OCI-LY3 (cell line): ENCODE measurements around the gene ELF3.
"Not testable (repeated sequence)": the region's sequence is repeated elsewhere in the genome, so short reads cannot be mapped to it uniquely, and the experiment has no call there.

ENCODE experiments used
- H2AFZ ChIP-seq: fragments of 200-600, 300-600 bp; shearing (Covaris generic); 2 replicates; pipeline ENCODE4 v1.6.0; 2014; ENCODE audit warnings: antibody characterized with exemption, low read depth, low read length
- H3K27ac ChIP-seq: fragments of 200-600, 300-600 bp; sonication (generic); 2 replicates; pipeline ENCODE4 v1.5.1; 2014; ENCODE audit warnings: mild to moderate bottlenecking, low read length, moderate library complexity, mixed read lengths
- H3K27me3 ChIP-seq: fragments of 200-600, 300-600 bp; sonication (generic); 2 replicates; pipeline ENCODE4 v1.6.1; 2014; ENCODE audit warnings: low read depth, low read length, mixed read lengths
- H3K36me3 ChIP-seq: fragments of 200-600, 300-600 bp; sonication (generic); replicated peaks from 2 replicates; pipeline ENCODE3; 2014; ENCODE audit warnings: low read depth, low read length, mixed read lengths
- H3K4me1 ChIP-seq: fragments of 300-600, 200-600 bp; sonication (generic); 2 replicates; pipeline ENCODE4 v1.6.1; 2014; ENCODE audit warnings: low read length, mixed read lengths
- H3K4me2 ChIP-seq: fragments of 200-600, 300-600 bp; sonication (generic); 2 replicates; pipeline ENCODE4 v1.6.1; 2014; ENCODE audit warnings: low read length, mixed read lengths
- H3K4me3 ChIP-seq: fragments of 300-600, 200-600 bp; sonication (generic); 2 replicates; pipeline ENCODE4 v1.5.1; 2014; ENCODE audit warnings: antibody characterized with exemption, mild to moderate bottlenecking, low read length, moderate library complexity
- H3K79me2 ChIP-seq: fragments of 300-600, 200-600 bp; shearing (Covaris generic); 2 replicates; pipeline ENCODE4 v1.6.1; 2014; ENCODE audit warnings: mild to moderate bottlenecking, low read length, mixed read lengths
- H3K9ac ChIP-seq: fragments of 300-600, 200-600 bp; shearing (Covaris generic); 2 replicates; pipeline ENCODE4 v1.6.0; 2014; ENCODE audit warnings: mild to moderate bottlenecking, low read length, moderate library complexity
- H3K9me3 ChIP-seq: fragments of 200-600, 300-600 bp; shearing (Covaris generic); 2 replicates; pipeline ENCODE4 v1.6.1; 2014; ENCODE audit warnings: low read length, mixed read lengths; ENCODE audit not compliant: insufficient read depth
- H4K20me1 ChIP-seq: fragments of 200-600, 300-600 bp; sonication (generic); 2 replicates; pipeline ENCODE4 v1.6.1; 2016; ENCODE audit warnings: low read length, mixed read lengths; ENCODE audit not compliant: insufficient read depth
- CTCF ChIP-seq: fragments of 200-600, 300-600 bp; sonication (generic); IDR thresholded peaks from 2 replicates; pipeline ENCODE4 v1.5.1; 2014; ENCODE audit warnings: antibody characterized with exemption, low read length, low read depth
- EZH2phosphoT487 ChIP-seq: fragments of 200-600 bp; shearing (Covaris generic); IDR thresholded peaks from 2 replicates; pipeline ENCODE4 v1.6.1; 2018; ENCODE audit warnings: antibody characterized with exemption, mixed run types, low read depth

ELF3 gene

GRCh38 chr1:202061055-202061454, 50.7 kb downstream of the ELF3 start:
- Histone ChIP-seq H2AFZ (no peak overlapping the region), H3K4me3 (no peak overlapping the region)

DNA sequence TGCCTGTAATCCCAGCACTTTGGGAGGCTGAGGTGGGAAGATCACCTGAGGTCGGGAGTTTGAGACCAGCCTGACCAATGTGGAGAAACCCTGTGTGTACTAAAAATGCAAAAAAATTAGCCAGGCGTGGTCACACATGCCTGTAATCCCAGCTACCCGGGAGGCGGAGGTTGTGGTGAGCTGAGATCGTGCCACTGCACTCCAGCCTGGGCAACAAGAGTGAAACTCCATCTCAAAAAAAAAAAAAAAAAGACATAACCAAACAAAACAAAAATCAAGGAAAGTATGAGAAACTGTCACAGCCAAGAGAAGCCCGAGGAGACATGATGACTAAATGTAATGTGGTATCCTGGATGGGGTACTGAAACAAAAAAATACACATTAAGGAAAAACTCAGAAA, 51.4 kb downstream of the ELF3 start:
- H3K9ac ChIP-seq, H3K36me3 ChIP-seq, H3K79me2 ChIP-seq, H3K9me3 ChIP-seq, H3K4me2 ChIP-seq, H4K20me1 ChIP-seq, H3K4me3 ChIP-seq, H3K27ac ChIP-seq, H3K4me1 ChIP-seq, H2AFZ ChIP-seq: not testable (repeated sequence)
- H3K27me3 ChIP-seq, result peaks cover 13% of the 10 kb centered on the region

More at GRCh38 chr1:202061055-202061454, 50.7 kb downstream of the ELF3 start:
- H3K79me2 ChIP-seq, result no peaks in the 10 kb centered on the region
- H3K9me3 ChIP-seq, result no peaks in the 10 kb centered on the region
- peaks cover 13% of the 10 kb centered on the region for H3K27me3 ChIP-seq
- H3K9ac ChIP-seq, result no peak overlapping the region
- TF ChIP-seq CTCF (no peak), EZH2phosphoT487 (no peak)
- no peaks in the 10 kb centered on the region for H3K36me3 ChIP-seq
- H3K27ac ChIP-seq, result no peak overlapping the region
- no peaks in the 10 kb centered on the region for H3K4me1 ChIP-seq
- no peak overlapping the region for H3K4me2 ChIP-seq
- H4K20me1 ChIP-seq, result no peaks in the 10 kb centered on the region

DNA sequence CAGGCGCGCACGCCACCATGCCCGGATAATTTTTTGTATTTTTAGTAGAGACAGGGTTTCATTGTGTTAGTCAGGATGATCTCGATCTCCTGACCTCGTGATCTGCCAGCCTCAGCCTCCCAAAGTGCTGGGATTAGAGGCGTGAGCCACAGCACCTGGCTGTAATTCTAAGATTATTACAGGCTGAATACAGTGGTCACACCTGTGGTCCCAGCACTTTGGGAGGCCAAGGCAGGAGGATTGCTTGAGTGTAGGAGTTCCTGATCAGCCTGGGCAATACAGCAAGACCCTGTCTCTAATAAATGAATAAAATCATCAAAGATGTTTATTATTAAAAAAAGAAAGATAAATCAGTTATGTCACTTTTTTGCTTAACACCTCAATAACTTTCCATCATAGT, 52.2 kb downstream of the ELF3 start:
- not testable (repeated sequence) for H3K9ac ChIP-seq, H3K4me3 ChIP-seq, H3K27ac ChIP-seq, H3K4me2 ChIP-seq, H3K79me2 ChIP-seq, H2AFZ ChIP-seq, H3K9me3 ChIP-seq, H3K4me1 ChIP-seq, H3K36me3 ChIP-seq, H4K20me1 ChIP-seq
- peaks cover 13% of the 10 kb centered on the region for H3K27me3 ChIP-seq

GRCh38 chr1:202063093-202063492, 52.7 kb downstream of the ELF3 start:
- Histone ChIP-seq H3K4me2 (no peak overlapping the region), H3K4me1 (no peaks in the 10 kb centered on the region), H3K4me3 (no peak overlapping the region), H3K27me3 (peaks cover 13% of the 10 kb centered on the region), H2AFZ (no peak overlapping the region), H3K9me3 (no peaks in the 10 kb centered on the region), H4K20me1 (no peaks in the 10 kb centered on the region), H3K27ac (no peak overlapping the region), H3K9ac (no peak overlapping the region), H3K79me2 (no peaks in the 10 kb centered on the region), H3K36me3 (no peaks in the 10 kb centered on the region)
- TF ChIP-seq EZH2phosphoT487 (no peak), CTCF (no peak)

GRCh38 chr1:202064889-202065312, 54.5 kb downstream of the ELF3 start:
- H3K79me2 ChIP-seq, H3K4me2 ChIP-seq, H3K9me3 ChIP-seq, H3K36me3 ChIP-seq, H2AFZ ChIP-seq, H3K9ac ChIP-seq, H3K4me1 ChIP-seq, H3K4me3 ChIP-seq, H3K27ac ChIP-seq, H4K20me1 ChIP-seq: not testable (repeated sequence)
- H3K27me3 ChIP-seq, result peaks cover 13% of the 10 kb centered on the region
